HL-60 (cell line): Measurements from ENCODE around the gene PITX2.

Source experiments
- GABPA ChIP-seq: IDR thresholded peaks from 2 replicates; pipeline ENCODE4 v1.6.1; 2012; ENCODE audit warnings: low read depth
- POLR2AphosphoS5 ChIP-seq: IDR thresholded peaks from 2 replicates; pipeline ENCODE4 v1.6.1; 2012; ENCODE audit warnings: low read depth
- REST ChIP-seq: IDR thresholded peaks from 2 replicates; pipeline ENCODE4 v1.6.1; 2012; ENCODE audit warnings: low read depth; ENCODE audit not compliant: insufficient replicate concordance
- SPI1 ChIP-seq: IDR thresholded peaks from 2 replicates; pipeline ENCODE4 v1.6.1; 2012; ENCODE audit warnings: low read depth, mild to moderate bottlenecking, borderline replicate concordance
- TF ChIP-seq, protein P1 (sequence below): IDR thresholded peaks from one replicate; pipeline ENCODE4 v1.5.1; 2011; ENCODE audit warnings: low read length, control low read depth, inconsistent platforms; ENCODE audit not compliant: insufficient read depth

DNA sequence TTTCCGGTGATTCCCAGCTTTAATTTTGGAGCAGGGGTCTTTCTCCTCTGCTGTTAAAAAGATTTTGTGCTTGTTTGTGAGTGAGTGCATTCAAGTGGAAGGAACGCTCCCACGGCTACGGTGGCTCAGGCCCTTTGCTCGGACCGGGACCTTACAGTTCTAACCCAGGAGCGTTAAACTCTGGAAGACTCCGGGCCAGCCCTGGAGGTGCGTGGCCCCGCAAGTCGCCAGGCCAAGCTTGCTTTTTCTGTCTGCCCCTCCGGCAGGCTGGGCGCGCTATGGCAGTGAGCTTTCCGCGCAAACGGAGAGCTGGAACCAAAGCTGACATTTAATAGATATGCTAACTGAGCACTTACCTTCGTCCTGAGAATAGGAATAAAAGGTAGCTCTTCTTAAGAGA is 18.3 kb upstream of the PITX2 start:
- TF ChIP-seq REST (no peak), POLR2AphosphoS5 (no peak), GABPA (no peak), SPI1 (no peak)
- TF ChIP-seq, protein P1, sequence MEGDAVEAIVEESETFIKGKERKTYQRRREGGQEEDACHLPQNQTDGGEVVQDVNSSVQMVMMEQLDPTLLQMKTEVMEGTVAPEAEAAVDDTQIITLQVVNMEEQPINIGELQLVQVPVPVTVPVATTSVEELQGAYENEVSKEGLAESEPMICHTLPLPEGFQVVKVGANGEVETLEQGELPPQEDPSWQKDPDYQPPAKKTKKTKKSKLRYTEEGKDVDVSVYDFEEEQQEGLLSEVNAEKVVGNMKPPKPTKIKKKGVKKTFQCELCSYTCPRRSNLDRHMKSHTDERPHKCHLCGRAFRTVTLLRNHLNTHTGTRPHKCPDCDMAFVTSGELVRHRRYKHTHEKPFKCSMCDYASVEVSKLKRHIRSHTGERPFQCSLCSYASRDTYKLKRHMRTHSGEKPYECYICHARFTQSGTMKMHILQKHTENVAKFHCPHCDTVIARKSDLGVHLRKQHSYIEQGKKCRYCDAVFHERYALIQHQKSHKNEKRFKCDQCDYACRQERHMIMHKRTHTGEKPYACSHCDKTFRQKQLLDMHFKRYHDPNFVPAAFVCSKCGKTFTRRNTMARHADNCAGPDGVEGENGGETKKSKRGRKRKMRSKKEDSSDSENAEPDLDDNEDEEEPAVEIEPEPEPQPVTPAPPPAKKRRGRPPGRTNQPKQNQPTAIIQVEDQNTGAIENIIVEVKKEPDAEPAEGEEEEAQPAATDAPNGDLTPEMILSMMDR: no peak
